CD14-positive monocyte (primary cell): ENCODE data around the gene CCDC54. TPM values are rescaled to one million over a fixed set of nuclear protein-coding genes. Genes with fewer than 3 reads are reported as not detected.

Experiments
- DNase-seq, 3 donors: peaks; one replicate each; pipeline ENCODE4 v3.0.0-alpha.2; 2011 to 2022
- H2AFZ ChIP-seq: 2 replicates; pipeline ENCODE4 v1.6.0; 2012; ENCODE audit warnings: mild to moderate bottlenecking, low read depth, low read length, inconsistent platforms; ENCODE audit not compliant: insufficient read depth, poor library complexity, severe bottlenecking
- H3K27ac ChIP-seq, 2 donors: 1 replicate in 1 of 2; 2 replicates in 1 of 2; pipeline ENCODE4 v1.5.1; 2012 to 2013; ENCODE audit warnings: low read length in 2 of 2, control low read depth in 1 of 2, inconsistent platforms in 1 of 2, low read depth in 1 of 2, mild to moderate bottlenecking in 1 of 2
- H3K27me3 ChIP-seq, 2 donors: one replicate each; pipeline versions ENCODE4 v1.6.0 to v1.6.1; 2011 to 2013; ENCODE audit warnings: low read length in 2 of 2; ENCODE audit not compliant: control insufficient read depth in 2 of 2, insufficient read depth in 2 of 2
- H3K36me3 ChIP-seq, 2 donors: replicated peaks in 1 of 2; 1 replicate in 1 of 2; 2 replicates in 1 of 2; pipeline versions ENCODE4 v1.5.1 to v1.6.1; 2012 to 2013; ENCODE audit warnings: low read length in 2 of 2, control low read depth in 1 of 2, inconsistent platforms in 1 of 2, mild to moderate bottlenecking in 1 of 2; ENCODE audit not compliant: insufficient read depth in 2 of 2, control insufficient read depth in 1 of 2
- H3K4me1 ChIP-seq, 2 donors: 1 replicate in 1 of 2; 2 replicates in 1 of 2; pipeline versions ENCODE4 v1.5.1 to v1.6.1; 2012 to 2013; ENCODE audit warnings: low read length in 2 of 2, control low read depth in 1 of 2, inconsistent platforms in 1 of 2, mild to moderate bottlenecking in 1 of 2, moderate library complexity in 1 of 2; ENCODE audit not compliant: insufficient read depth in 2 of 2, control insufficient read depth in 1 of 2
- H3K4me2 ChIP-seq: replicated peaks from 2 replicates; pipeline ENCODE3; 2012; ENCODE audit warnings: low read length, moderate library complexity, mild to moderate bottlenecking; ENCODE audit not compliant: poor library complexity, severe bottlenecking; ENCODE audit errors: extremely low read depth
- H3K4me3 ChIP-seq, 3 experiments: fragments of 200-600 bp in 1 of 3; sonication (generic) in 1 of 3; replicated peaks in 1 of 3; 1 replicate in 2 of 3; 2 replicates in 1 of 3; pipeline ENCODE4 v1.5.1; 2011 to 2013; ENCODE audit warnings: low read length in 3 of 3, mild to moderate bottlenecking in 3 of 3, control low read depth in 2 of 3, low read depth in 2 of 3, inconsistent platforms in 1 of 3, moderate library complexity in 1 of 3
- H3K79me2 ChIP-seq: 2 replicates; pipeline ENCODE4 v1.6.0; 2012; ENCODE audit warnings: mild to moderate bottlenecking, control low read depth, inconsistent platforms, low read length, moderate library complexity; ENCODE audit not compliant: insufficient read depth
- H3K9ac ChIP-seq: 2 replicates; pipeline ENCODE4 v1.6.0; 2017; ENCODE audit warnings: low read length, mild to moderate bottlenecking; ENCODE audit not compliant: insufficient read depth, poor library complexity, severe bottlenecking
- H3K9me3 ChIP-seq, 2 donors: replicated peaks in 1 of 2; 1 replicate in 1 of 2; 2 replicates in 1 of 2; pipeline versions ENCODE4 v1.5.1 to v1.6.1; 2012 to 2013; ENCODE audit warnings: low read length in 2 of 2, control low read depth in 1 of 2; ENCODE audit not compliant: control insufficient read depth in 1 of 2, insufficient read depth in 1 of 2
- H4K20me1 ChIP-seq: 2 replicates; pipeline ENCODE4 v1.6.0; 2012; ENCODE audit warnings: mild to moderate bottlenecking, low read length, control low read depth, moderate library complexity; ENCODE audit not compliant: insufficient read depth
- H3K27ac Mint-ChIP-seq, 7 donors: one replicate each; pipeline ENCODE4 v1.8.0; 2020; ENCODE audit warnings: mild to moderate bottlenecking in 7 of 7, mixed read lengths in 7 of 7, moderate library complexity in 6 of 7, inconsistent platforms in 2 of 7
- H3K27me3 Mint-ChIP-seq, 3 donors: one replicate each; pipeline ENCODE4 v1.8.0; 2021 to 2022; ENCODE audit warnings: low read depth in 3 of 3, mild to moderate bottlenecking in 3 of 3, mixed read lengths in 3 of 3, moderate library complexity in 3 of 3, inconsistent platforms in 1 of 3
- H3K36me3 Mint-ChIP-seq, 2 donors: one replicate each; pipeline ENCODE4 v1.8.0; 2020; ENCODE audit warnings: mixed read lengths in 2 of 2, inconsistent platforms in 1 of 2, mild to moderate bottlenecking in 1 of 2
- H3K4me1 Mint-ChIP-seq: one replicate; pipeline ENCODE4 v1.8.0; 2020; ENCODE audit warnings: mild to moderate bottlenecking, mixed read lengths
- H3K4me3 Mint-ChIP-seq, 2 donors: one replicate each; pipeline ENCODE4 v1.8.0; 2020; ENCODE audit warnings: mild to moderate bottlenecking in 2 of 2, mixed read lengths in 2 of 2, moderate library complexity in 1 of 2
- H3K9me3 Mint-ChIP-seq, 7 donors: one replicate each; pipeline ENCODE4 v1.8.0; 2020 to 2022; ENCODE audit warnings: mixed read lengths in 7 of 7, mild to moderate bottlenecking in 6 of 7, moderate library complexity in 6 of 7, inconsistent platforms in 2 of 7
- WGBS: methylation state at CpG from one replicate; pipeline ENCODE4 v1.1.5; 2013; ENCODE audit warnings: missing lambda C conversion rate; ENCODE audit not compliant: insufficient coverage; 5-methylcytosine and 5-hydroxymethylcytosine counted together
- intact Hi-C, 2 donors: fragments of 100-400 bp; cut with micrococcal nuclease; formaldehyde crosslinking; loops; one replicate each; pipeline versions ENCODE4 v1.15.0 to v1.15.1; 2023
- polyA plus RNA-seq, 3 donors: library from polyadenylated mRNA; depleted of rRNA in 1 of 3; unstranded in 2 of 3; stranded (reverse) in 1 of 3; fragments of 300-500 nt in 2 of 3; fragments of >200 nt in 1 of 3; fragmentation: Illumina TruSeq in 2 of 3; gene quantifications; 1 replicate in 2 of 3; 2 replicates in 1 of 3; pipeline ENCODE4 v1.2.3, GENCODE V29; 2012 to 2021
- TF ChIP-seq, protein P1 (sequence below): fragments of 200-600 bp; IDR thresholded peaks from one replicate; pipeline ENCODE4 v1.8.0; 2022; ENCODE audit warnings: antibody characterized with exemption, mild to moderate bottlenecking

The CCDC54 gene
- polyA plus RNA-seq, 3 donors, result not detected

DNA sequence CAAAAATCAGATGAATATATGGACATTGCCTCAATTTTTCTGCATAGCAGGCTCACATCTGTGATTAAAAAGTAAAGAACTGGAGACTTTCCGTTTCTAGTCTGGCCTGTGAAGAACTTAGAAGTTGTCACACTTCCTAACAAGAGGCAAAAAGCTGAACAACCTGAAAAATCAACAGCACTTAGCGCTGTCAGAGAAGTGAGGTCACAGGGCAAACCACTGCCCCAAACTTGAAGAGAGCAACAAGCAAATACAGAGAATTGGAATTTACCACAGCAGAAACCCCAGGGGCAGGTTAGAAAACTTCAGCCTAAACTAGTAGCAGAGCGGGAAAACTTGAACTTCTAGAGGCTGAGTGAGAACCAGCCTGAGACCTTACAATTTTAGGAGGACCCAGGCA is 38.9 kb downstream of the CCDC54 start:
- no peaks in the 10 kb centered on the region for H3K9me3 ChIP-seq
- peaks cover 0 to 2% of the 10 kb centered on the region in 2 donors for H3K4me1 ChIP-seq
- intact Hi-C loops, result no loop called here

DNA sequence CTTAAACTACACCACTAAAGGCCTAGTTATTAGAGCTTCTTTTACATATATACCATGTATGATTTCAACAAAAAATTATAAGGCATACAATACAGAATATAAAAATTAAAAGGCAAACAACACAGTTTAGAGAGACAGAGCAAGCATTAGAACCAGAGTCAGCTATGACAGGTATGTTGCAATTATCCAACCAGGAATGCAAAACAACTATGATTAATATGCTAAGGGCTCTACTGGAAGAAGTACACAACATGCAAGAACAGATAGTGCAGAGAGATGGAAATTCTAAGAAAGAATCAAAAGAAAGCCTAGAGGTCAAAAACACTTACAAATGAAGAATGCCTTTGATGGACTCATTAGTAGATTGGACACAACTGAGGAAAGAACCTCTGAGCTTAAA is 39.6 kb downstream of the CCDC54 start:
- Mint-ChIP-seq H3K27ac (no peak overlapping the region), H3K27me3 (peaks cover 0 to 3% (median 1%) of the 10 kb centered on the region in 3 donors), H3K36me3 (no peaks in the 10 kb centered on the region), H3K9me3 (no peaks in the 10 kb centered on the region), H3K4me1 (peaks cover 3% of the 10 kb centered on the region), H3K4me3 (no peak overlapping the region)
- intact Hi-C loops, result no loop called here
- no peaks in the 10 kb centered on the region for H3K79me2 ChIP-seq
- H3K4me2 ChIP-seq, result no peak overlapping the region
- TF ChIP-seq, protein P1, sequence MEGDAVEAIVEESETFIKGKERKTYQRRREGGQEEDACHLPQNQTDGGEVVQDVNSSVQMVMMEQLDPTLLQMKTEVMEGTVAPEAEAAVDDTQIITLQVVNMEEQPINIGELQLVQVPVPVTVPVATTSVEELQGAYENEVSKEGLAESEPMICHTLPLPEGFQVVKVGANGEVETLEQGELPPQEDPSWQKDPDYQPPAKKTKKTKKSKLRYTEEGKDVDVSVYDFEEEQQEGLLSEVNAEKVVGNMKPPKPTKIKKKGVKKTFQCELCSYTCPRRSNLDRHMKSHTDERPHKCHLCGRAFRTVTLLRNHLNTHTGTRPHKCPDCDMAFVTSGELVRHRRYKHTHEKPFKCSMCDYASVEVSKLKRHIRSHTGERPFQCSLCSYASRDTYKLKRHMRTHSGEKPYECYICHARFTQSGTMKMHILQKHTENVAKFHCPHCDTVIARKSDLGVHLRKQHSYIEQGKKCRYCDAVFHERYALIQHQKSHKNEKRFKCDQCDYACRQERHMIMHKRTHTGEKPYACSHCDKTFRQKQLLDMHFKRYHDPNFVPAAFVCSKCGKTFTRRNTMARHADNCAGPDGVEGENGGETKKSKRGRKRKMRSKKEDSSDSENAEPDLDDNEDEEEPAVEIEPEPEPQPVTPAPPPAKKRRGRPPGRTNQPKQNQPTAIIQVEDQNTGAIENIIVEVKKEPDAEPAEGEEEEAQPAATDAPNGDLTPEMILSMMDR, result no peak
- H3K4me1 ChIP-seq, result peaks cover 0 to 3% of the 10 kb centered on the region in 2 donors
- no peaks in the 10 kb centered on the region for H3K27me3 ChIP-seq
- no peaks in the 10 kb centered on the region for H4K20me1 ChIP-seq
- no peaks in the 10 kb centered on the region for H3K9me3 ChIP-seq
- H3K9ac ChIP-seq, result no peak overlapping the region
- no peak overlapping the region for H3K4me3 ChIP-seq
- no peak for DNase-seq
- no peak overlapping the region for H3K27ac ChIP-seq
- H2AFZ ChIP-seq, result no peak overlapping the region
- H3K36me3 ChIP-seq, result no peaks in the 10 kb centered on the region

More for the DNA sequence above, 38.9 kb downstream of the CCDC54 start:
- Mint-ChIP-seq H3K27ac (no peak overlapping the region), H3K27me3 (peaks cover 0 to 1% (median 1%) of the 10 kb centered on the region in 3 donors), H3K4me1 (peaks cover 2% of the 10 kb centered on the region), H3K36me3 (no peaks in the 10 kb centered on the region), H3K9me3 (no peaks in the 10 kb centered on the region), H3K4me3 (no peak overlapping the region)
- no peak overlapping the region for H3K9ac ChIP-seq
- no peaks in the 10 kb centered on the region for H3K27me3 ChIP-seq
- no peak overlapping the region for H3K4me3 ChIP-seq
- no peaks in the 10 kb centered on the region for H3K79me2 ChIP-seq
- H3K4me2 ChIP-seq, result no peak overlapping the region
- no peak overlapping the region for H2AFZ ChIP-seq
- no peak overlapping the region for H3K27ac ChIP-seq
- H4K20me1 ChIP-seq, result no peaks in the 10 kb centered on the region
- 100% methylated on average over 1 of the region's 3 CpGs for WGBS
- H3K36me3 ChIP-seq, result no peaks in the 10 kb centered on the region
- no peak for DNase-seq
- TF ChIP-seq, protein P1, result no peak
